NCI-H146 (cell line): ENCODE results near the gene HMGXB3.

Source experiments
- DNase-seq: peaks from one replicate; lab custom pipeline; 2025; lab: John Stamatoyannopoulos, UW

Gene HMGXB3

DNA sequence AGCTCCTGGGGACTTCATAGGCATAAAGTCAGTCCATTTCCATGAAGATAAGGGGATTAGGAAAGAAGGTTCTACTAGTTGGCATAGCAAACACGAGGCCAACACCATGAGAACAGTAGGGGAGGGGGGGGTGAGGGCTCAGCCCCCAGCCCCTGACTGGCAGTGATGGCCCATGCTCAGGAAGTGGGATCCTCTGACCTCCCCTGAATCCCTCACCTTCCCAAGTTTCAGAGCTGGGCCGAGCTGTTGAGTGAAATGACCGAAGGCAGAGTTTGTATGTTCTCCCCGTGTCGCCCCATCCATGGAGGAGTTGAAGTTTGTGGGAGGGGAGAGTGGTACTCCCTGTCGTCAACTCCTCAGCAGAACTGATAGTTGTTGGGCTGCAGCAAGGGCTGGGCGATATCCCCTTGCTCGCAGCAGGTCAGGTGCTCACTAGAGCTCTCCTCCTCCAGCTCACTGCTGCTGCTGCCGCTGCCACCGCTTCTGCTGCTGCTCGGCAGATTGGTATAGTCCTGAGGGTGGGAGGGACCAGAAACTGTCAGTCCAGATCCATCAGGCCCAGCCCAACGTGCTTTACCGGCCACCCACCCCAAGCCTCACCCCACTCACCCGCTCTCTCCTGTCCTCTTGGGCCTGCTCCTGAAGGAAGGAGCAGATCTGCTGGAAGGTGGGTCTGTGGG lies 53.3 kb downstream of the HMGXB3 start:
- DNase-seq: no peak

DNA sequence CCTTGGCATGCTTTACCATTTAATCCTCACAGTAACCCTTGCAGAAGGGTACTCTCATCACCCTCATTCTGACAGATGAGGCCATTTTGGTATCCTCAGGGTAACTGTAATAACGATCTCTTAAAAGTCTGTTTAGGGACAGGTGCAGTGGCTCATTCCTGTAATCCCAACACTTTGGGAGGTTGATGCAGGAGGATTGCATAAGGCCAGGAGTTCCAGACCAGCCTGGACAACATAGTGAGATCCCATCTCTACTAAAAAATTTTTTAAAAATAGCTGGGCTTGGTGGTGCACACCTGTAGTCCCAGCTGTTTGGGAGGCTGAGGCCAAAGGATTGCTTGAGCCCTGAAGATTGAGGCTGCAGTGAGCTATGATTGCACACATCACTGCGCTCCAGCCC lies 54.0 kb downstream of the HMGXB3 start:
- DNase-seq: no peak

DNA sequence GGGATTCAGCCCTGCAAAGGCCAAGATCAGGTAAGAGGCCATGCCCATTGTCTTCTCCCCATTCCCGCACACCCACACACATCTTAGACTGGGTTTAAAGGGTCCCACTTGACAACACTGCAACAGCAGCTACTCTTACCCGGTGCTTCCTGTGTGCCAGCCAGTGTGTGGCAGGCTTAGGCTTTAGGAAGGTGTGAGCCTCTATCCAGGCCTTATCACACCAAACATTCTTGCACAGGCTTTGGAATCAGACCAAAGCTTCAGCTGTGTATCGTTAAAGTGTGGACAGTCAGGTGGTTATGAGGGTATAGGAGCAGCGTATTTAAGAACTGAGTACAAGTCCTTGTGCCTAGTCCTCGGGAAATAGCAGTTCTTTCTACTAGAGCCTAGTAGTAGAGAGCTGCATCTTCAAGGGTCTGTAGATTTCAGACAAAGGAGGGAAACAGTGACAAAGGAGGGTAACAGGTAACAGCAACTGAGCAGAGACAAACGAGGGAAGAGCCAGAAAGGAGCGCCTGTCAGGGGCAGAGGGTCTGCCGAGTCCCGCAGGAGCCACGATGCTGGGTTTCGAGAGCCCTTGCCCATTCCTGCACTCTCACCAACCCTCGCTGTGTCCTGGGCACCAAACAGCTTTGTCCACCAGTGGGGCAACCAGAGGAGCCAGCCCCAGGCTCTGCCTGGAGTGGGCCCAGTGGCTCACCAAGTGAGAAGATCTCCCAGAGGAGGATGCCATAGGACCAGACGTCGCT lies 55.0 kb downstream of the HMGXB3 start:
- DNase-seq: no peak

DNA sequence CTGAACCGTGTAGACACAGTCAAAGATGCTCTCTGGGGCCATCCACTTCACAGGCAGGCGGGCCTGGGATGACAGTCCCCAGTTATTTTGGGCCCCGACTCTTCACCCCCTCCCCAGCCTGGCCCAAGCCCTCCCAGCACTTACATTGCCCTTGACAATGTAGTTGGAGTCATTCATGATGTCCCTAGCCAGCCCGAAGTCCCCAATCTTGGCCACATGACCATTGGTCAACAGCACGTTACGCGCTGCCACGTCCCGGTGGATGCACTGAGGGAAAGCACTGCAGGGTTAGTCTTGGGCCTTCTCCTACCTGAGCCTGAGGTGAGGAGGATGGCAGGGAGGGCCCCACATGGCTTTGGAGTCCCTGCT lies 55.5 kb downstream of the HMGXB3 start:
- no peak for DNase-seq

GRCh38 chr5:150057052-150057451 lies 56.5 kb downstream of the HMGXB3 start:
- no peak for DNase-seq

DNA sequence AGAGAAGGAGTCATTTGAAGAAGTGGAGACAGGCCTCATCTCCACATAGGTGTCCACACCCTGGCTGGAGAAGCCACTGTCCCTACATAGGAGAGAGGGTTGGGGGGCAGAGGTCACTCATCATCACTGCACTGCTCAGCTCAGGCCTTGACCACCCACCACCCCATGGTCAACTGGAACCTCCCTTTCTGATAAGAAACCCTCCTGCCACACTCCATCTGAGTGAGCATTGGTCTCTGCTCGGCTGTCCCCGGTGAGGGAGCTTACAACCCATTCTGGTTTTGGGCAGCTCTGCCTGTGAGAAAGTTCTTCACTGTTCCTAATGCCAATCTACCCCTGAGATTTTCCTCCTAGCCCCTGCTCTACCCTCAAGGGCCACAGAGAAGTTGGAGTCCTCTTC lies 57.0 kb downstream of the HMGXB3 start:
- DNase-seq: no peak

DNA sequence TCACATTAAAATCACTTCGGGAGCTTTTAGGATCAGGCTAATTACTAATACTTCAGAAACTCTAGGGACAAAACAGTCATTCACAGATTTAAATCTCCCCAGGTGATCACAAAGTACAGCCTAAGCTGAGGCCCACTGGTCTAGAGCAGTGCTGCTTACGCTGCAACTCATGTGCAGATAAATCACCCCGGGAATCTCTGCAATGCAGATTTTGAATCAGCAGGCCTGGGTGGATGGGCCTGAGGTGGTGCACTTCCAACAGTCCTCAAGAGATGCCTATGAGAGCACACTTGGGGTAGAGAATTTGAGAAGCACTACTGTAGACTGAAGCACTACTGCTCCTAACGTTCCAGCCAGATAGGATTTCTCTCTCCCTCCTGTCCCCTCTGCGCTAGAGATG lies 57.5 kb downstream of the HMGXB3 start:
- no peak for DNase-seq

DNA sequence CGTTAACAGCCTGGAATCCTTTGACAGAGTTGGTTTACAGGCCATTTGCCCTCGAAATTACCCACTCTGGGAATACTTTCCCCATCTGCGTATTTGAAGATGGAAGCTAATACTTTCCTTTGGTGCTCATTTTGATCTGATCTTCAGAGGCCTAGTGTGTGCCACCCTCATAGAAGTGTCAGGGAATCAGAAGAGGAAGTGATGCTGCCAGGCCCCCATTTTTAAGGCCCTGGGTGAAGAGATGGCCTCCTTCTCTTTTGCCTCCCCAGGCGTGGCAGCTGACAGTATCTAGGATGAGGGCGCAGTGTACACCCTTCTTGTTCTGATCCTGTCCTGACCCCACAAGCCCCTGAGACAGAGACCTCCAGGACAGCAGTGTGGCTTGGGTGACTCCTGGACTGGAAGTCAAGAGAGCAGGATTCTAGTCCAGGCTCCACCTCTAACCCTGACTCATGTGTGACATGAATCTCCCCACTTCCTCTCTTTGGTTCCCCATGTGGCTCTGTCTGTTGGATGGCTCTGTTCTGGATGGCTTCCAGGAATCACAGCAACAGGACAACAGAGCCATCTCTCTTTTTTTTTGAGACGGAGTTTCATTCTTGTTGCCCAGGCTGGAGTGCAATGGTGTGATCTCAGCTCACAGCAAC lies 58.1 kb downstream of the HMGXB3 start:
- DNase-seq: no peak

GRCh38 chr5:150059623-150060022 lies 59.1 kb downstream of the HMGXB3 start:
- no peak for DNase-seq

GRCh38 chr5:150060471-150060870 lies 59.9 kb downstream of the HMGXB3 start:
- DNase-seq: no peak

DNA sequence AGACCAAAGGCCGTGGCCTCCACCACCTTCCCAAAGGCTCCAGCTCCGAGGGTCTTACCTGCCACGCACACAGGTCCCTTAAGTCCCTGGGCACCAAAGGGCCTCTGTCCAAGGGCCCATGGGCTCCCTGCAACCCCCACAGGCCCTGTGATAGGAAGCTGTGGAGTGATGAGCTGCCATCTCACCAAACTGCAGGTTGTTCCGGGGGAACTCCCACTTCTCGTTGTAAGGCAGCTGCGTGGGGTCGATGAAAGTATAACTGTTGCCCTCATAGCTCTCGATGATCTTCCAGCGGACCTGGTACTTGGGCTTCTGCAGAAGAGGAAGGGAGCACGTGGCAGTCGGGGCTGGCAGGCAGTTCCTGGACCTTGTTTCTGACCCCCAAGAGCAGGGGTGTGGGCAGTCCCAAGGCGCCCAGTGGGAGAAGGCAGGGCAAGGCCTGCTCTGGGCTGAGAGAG lies 61.0 kb downstream of the HMGXB3 start:
- DNase-seq: no peak

- no peak for DNase-seq
Measured at GRCh38 chr5:150062216-150062922, 61.8 kb downstream of the HMGXB3 start.

GRCh38 chr5:150063638-150064037 lies 63.1 kb downstream of the HMGXB3 start:
- no peak for DNase-seq

DNA sequence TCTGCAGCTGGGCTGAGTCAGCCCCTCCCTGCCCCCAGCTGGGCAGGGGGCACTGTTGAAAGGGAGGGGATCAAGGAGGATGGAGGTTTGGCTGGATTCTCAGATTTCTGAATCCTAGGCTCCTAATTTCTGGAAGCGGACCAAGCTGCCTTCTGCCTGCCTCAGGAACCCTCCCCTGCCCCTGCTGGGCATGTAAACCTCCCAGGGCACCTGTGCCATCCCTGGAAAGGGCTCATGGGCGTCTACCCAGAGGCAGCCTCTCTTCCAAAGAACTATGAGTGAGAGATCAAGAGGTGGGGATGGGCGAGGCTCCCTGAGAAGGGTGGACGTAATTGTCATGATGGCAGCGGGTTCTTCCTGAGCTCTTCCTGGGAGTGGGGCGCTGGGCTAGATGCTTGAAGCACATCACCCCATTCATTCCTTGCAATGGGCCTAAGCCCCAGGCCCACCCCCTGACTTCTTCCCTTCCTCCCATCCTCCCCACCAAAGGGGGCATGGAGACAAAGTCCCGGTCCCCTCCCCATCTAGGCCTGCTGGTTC lies 64.2 kb downstream of the HMGXB3 start:
- no peak for DNase-seq

GRCh38 chr5:150065346-150065745 lies 64.8 kb downstream of the HMGXB3 start:
- DNase-seq: no peak

- DNase-seq: no peak
Measured at GRCh38 chr5:150065886-150066285, 65.3 kb downstream of the HMGXB3 start.

GRCh38 chr5:150066436-150066835 lies 65.9 kb downstream of the HMGXB3 start:
- DNase-seq: no peak

DNA sequence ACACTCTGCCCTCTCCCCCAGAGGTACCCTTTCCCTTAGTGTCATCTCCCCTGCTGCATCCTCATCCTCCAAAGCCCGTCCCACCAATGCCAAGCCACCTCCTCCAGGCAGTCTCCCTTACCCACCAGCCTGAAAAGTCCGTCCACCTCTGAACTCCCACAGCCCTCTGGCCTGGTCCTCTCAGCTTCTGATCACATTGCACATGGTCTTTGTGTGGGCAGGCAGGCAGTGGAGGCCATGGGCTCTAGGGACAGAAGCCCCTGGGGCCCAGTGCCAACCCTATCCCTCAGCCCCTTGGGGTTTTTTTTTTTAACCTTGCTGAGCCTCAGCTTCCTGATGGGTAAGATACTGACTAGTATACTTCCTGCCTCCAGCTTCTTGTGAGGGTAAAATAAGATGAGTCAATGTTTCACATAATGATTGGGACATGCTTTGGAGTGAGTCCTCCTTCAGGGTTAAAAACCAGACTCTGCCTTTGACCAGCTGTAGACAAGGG lies 66.4 kb downstream of the HMGXB3 start:
- no peak for DNase-seq

- DNase-seq: no peak
Measured at GRCh38 chr5:150067405-150067960, 66.9 kb downstream of the HMGXB3 start.

GRCh38 chr5:150068071-150068470 lies 67.5 kb downstream of the HMGXB3 start:
- DNase-seq: no peak

DNA sequence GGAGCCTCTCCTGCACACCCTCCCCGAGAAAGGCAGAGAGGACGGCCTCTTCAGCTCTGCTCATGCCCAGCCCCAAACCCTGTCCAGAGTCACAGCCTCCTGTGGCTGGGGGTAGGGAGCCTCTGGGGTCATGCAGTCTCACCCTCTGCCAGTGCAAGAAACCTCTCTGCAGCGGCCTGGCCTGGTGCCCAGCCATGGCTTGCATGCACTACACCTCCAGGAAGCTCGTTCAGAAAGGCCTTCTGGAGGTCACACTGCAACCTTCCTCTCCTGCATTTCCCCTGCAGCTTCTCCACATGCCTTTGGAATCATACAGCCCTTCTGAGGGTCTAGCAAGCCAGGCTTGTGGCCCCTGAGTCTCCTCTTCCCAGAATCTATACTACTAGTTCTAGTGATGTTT lies 67.9 kb downstream of the HMGXB3 start:
- DNase-seq: no peak
